GM18498 (cell line): ENCODE measurements around the gene PLBD2.

Experiments used
- ATAC-seq: cut with Tn5 transposase; IDR thresholded peaks from one replicate; pipeline ENCODE4 v1.9.1; 2021; ENCODE audit warnings: mild to moderate bottlenecking, moderate library complexity; ENCODE audit not compliant: unreplicated experiment

The PLBD2 gene

DNA sequence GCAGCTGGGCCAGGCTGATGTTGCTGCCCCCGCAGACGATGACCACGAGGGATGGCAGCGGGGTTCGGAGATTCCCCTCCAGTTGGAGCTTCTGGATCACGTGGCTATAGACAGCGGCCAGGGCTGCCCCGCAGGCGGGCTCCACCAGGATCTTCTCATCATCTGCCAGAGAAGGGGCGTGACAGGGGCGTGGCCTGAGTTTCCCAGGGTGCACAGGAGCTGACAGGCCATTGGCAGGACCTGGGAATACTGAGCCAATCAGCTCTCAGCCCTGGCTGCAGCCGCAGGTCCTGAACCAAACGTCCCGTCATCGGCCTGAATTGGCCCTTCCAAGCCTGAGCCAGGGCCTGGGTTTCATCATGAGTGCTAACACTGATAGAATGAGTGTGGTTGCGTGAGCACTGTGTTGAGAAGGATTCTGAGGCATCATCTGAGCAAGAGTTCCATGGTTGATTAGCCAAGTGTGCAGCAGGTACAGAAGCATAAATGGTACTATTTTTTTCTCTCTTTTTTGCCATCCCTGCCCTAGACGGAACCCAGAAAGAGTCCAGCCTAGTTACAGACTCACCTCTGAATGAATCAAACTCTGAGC is 34.7 kb downstream of the PLBD2 start:
- ATAC-seq, result peak; percentile 54

- no peak for ATAC-seq
Observed at GRCh38 chr12:113393749-113394148, 35.4 kb downstream of the PLBD2 start.

DNA sequence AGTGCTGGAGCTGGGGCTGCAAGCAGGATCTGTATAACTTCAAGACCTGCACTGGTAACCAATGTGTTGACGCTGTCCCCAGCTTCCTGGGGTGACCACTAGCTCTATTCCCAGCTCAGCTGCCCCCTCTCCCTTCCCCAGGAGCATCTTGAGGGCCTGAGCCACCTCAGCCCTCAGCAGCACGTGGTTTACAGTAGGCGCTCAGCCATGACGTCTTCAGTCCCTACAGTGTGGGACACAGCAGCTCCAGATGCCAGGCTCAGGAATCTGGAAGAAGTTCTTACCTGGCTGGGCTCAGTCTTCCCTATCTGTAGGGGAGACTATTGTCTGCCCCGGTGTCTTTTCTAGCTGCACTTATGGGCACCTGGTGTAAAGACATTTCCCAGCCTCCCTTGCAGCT is 36.7 kb downstream of the PLBD2 start:
- no peak for ATAC-seq

DNA sequence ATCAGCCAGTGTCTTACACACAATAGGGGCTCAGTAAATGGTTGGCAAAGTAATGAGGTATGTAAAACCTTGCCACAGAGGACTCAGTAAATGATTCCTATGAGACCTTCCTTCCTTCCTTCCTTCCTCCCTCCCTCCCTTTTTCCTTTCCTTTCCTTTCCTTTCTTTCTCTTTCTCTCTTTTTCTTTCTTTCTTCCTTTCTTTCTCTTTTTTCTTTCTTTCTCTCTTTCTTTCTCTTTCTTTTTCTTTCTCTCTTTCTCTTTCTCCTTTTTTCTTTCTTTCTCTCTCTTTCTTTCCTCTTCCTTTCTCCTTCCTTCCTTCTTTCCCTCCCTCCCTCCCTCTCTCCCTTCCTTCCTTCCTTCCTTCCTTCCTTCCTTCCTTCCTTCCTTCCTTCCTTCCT is 37.8 kb downstream of the PLBD2 start:
- no peak for ATAC-seq

GRCh38 chr12:113396828-113397496 is 38.6 kb downstream of the PLBD2 start:
- ATAC-seq, result no peak

GRCh38 chr12:113397497-113398197 is 39.3 kb downstream of the PLBD2 start:
- ATAC-seq, result no peak

GRCh38 chr12:113398346-113399290 is 40.2 kb downstream of the PLBD2 start:
- ATAC-seq, result no peak

- no peak for ATAC-seq
Observed at GRCh38 chr12:113399490-113399889, 41.1 kb downstream of the PLBD2 start.

- no peak for ATAC-seq
Observed at GRCh38 chr12:113400362-113400761, 42.0 kb downstream of the PLBD2 start.

- ATAC-seq, result no peak
Observed at GRCh38 chr12:113401066-113402000, 42.9 kb downstream of the PLBD2 start.

GRCh38 chr12:113402586-113403260 is 44.3 kb downstream of the PLBD2 start:
- no peak for ATAC-seq

GRCh38 chr12:113403435-113404415 is 45.3 kb downstream of the PLBD2 start, which contains the start of gene SDS:
SDS (minus strand) TSS chr12:113403887; CDS start chr12:113399708, 4,179 bp downstream.
- no peak for ATAC-seq

GRCh38 chr12:113405694-113406093 is 47.3 kb downstream of the PLBD2 start:
- ATAC-seq, result no peak

GRCh38 chr12:113407931-113408600 is 49.7 kb downstream of the PLBD2 start:
- no peak for ATAC-seq

DNA sequence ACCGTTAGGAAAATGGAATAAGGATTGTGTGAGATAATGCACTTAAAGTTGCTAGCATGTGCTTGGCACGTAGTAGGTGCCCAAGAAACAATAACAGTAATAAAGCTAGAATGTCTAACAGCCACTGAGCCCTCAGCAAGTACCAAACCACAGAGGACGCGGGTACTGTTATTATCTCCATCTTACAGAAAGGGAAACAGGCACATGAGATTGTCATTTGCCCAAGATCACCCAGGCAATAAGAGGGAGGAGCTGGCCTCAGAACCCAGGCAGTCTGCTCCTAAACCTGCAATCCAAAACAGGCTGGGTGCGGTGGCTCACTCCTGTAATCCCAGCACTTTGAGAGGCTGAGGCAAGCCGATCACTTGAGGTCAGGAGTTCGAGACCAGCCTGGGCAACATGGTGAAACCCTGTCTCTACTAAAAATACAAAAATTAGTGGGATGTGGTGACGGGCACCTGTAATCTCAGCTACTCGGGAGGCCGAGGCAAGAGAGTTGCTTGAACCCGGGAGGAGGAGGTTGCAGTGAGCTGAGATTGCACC is 50.4 kb downstream of the PLBD2 start:
- no peak for ATAC-seq

- ATAC-seq, result no peak
Observed at GRCh38 chr12:113409462-113410124, 51.2 kb downstream of the PLBD2 start.

DNA sequence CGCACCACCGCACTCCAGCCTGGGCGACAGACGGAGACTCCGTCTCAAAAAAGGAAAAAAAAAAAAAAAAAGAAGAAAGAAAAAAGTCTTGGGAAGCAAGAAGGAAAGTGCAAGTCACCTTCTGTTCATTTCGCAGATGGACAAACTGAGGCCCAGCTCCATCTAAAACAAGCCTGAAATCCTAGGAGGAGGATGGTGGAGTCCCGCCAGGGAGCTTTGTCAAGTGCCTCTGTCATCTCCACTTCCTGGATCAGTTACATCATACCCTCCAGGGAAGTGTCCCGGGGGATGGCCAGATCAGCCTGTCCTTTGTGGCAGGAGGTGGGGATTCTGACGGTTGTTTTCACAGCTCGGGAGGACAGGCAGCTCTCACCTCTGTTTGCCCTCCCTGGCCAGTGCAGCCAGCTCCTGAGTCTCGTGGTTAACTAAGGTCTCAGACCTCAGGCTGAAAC is 55.1 kb downstream of the PLBD2 start:
- ATAC-seq, result no peak
